PFSK-1 (cell line): ENCODE data around the gene PIP4K2A.

Experiments
- FOXP2 ChIP-seq: optimal IDR thresholded peaks from 2 replicates; pipeline ENCODE3; 2011; ENCODE audit warnings: borderline replicate concordance, control low read depth, inconsistent platforms; ENCODE audit not compliant: insufficient read depth; ENCODE audit errors: extremely low read length, extremely low read depth
- POLR2AphosphoS5 ChIP-seq: IDR thresholded peaks from 2 replicates; pipeline ENCODE4 v1.6.1; 2012; ENCODE audit warnings: low read depth, mild to moderate bottlenecking, control low read depth, low read length, moderate library complexity
- REST ChIP-seq, 2 experiments: IDR thresholded peaks; 2 replicates each; pipeline versions ENCODE4 v1.6.1 to v1.8.0; 2011 to 2012; ENCODE audit warnings: low read depth in 2 of 2, low read length in 2 of 2, control low read depth in 1 of 2, inconsistent platforms in 1 of 2, mild to moderate bottlenecking in 1 of 2, moderate library complexity in 1 of 2; ENCODE audit not compliant: insufficient read depth in 1 of 2
- SIN3A ChIP-seq: IDR thresholded peaks from 2 replicates; pipeline ENCODE4 v1.6.1; 2012; ENCODE audit warnings: mild to moderate bottlenecking, low read length, moderate library complexity, borderline replicate concordance; ENCODE audit not compliant: insufficient read depth
- TAF1 ChIP-seq: IDR thresholded peaks from 2 replicates; pipeline ENCODE4 v1.6.1; 2012; ENCODE audit warnings: low read length, control low read depth, borderline replicate concordance; ENCODE audit not compliant: insufficient read depth

The PIP4K2A gene

GRCh38 chr10:22551681-22552365 is 162.6 kb downstream of the PIP4K2A start:
- no peak for TF ChIP-seq POLR2AphosphoS5
- no peak for TF ChIP-seq SIN3A
- no peak for TF ChIP-seq TAF1
- no peak for TF ChIP-seq FOXP2
- no peak for TF ChIP-seq REST (IDR thresholded peaks at IDR 0.05; ENCODE audit: insufficient read depth in 1 of 2, low read depth in 2 of 2, low read length in 2 of 2)

DNA sequence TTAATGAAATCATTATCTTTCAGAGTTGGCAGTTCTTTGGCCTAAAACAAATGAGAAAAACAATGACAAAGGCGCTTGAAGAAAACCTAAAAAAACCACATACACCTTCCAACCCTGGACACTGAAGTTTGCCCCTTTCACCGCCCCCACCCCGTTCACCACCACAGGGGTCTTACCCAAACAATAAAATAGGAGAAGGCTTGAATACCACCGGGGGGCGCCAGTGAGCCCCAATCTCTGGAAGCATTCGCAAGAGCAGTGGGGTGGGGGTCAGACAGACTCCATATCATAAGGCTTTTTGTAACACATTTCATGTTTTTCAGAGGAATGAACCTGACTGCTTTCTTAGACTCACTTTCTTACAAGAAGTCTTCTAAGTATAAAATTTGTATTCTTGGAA is 163.6 kb downstream of the PIP4K2A start:
- no peak for TF ChIP-seq TAF1

GRCh38 chr10:22548344-22548743 is 166.0 kb downstream of the PIP4K2A start:
- TF ChIP-seq POLR2AphosphoS5 = no peak

- TF ChIP-seq POLR2AphosphoS5 (no peak), SIN3A (no peak), FOXP2 (no peak), TAF1 (no peak), REST (IDR thresholded peaks at IDR 0.05; ENCODE audit: insufficient read depth in 1 of 2, low read depth in 2 of 2, low read length in 2 of 2) (no peak)
These were observed 168.7 kb downstream of the PIP4K2A start for GRCh38 chr10:22545643-22546042.

DNA sequence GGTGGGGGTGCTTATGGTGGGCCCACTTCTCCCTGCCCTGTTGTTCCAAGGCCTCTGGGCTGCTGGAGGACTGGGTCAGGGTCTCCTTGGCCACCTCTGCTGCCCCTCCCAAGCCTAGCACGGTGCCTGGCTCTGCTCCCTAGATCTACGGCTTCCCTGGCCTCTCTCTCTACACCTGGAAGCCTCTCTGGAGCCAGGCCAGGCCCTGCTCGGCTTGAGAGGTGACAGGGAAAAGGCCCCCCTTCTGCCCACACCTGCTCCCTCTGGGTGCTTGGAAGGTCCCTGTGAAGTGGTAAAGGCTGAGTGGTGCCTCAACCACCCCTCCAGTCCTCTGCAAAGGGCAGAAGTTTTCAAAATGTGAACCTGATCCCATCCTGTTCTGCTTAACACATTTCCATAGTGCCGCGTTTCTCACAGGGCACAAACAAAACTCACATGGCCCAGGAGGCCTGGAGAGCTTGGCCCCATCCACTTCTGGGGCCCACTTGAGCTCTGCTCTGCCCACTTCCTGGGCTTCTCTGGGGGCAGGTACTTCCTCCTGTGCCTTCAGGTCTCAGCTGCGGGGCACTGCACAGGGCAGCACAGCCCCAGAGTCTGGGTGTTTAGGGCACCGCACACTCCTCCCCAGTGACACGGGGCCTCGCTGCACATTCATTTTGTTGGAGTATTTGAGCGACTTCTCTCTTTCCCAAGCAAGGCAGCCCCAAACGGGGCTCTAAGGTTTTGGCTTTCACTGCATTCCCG is 169.9 kb downstream of the PIP4K2A start:
- TF ChIP-seq FOXP2 = no peak
- no peak for TF ChIP-seq TAF1
- no peak for TF ChIP-seq SIN3A
- TF ChIP-seq REST (IDR thresholded peaks at IDR 0.05; ENCODE audit: insufficient read depth in 1 of 2, low read depth in 2 of 2, low read length in 2 of 2) = no peak
- no peak for TF ChIP-seq POLR2AphosphoS5

DNA sequence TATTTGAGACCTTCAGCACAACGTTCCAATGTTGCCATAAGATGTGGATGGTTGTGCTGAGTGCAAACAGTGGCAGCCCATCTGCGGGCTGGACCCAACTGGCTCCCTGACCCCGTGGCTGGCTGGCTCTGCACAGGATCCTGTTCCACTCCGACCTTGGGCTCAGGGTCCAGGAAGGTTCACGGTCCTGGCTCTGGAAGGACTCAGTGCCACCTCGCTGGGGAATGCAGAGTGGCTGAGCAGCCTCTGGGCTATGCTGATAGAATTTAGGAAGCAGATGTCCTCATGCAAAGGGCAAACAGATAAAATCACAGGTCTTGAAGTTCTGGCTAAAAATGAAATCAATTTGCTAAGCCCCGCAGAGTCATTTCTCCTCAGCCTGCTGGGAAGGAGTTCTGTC is 171.6 kb downstream of the PIP4K2A start:
- TF ChIP-seq TAF1 (no peak), REST (IDR thresholded peaks at IDR 0.05; ENCODE audit: insufficient read depth in 1 of 2, low read depth in 2 of 2, low read length in 2 of 2) (no peak)
